ENCODE results near the gene EIF3C. TPM values are rescaled to one million over a fixed set of nuclear protein-coding genes. Genes with fewer than 3 reads are reported as not detected.
"Not testable (repeated sequence)": the region's sequence is repeated elsewhere in the genome, so short reads cannot be mapped to it uniquely, and the experiment has no call there.

Gene EIF3C
- 100 to 1,000 TPM in 10 of 12 donors, 10 to 100 TPM in 1, not detected in 1; 86.4 to 613 (median 309) TPM for polyA plus RNA-seq (ENCODE audit: insufficient read length in 12 of 12)
- long read RNA-seq, donor 1, transcript EIF3C-201 (21 exons, 3,145 nt): major isoform, 26 of 73 reads
- long read RNA-seq, donor 1, partial matches to known transcripts: 43 of 73 reads
- long read RNA-seq, donor 1, other reads (novel, unspliced or antisense): 0 of 73 reads
- long read RNA-seq, donor 2, transcript EIF3C-201 (21 exons, 3,145 nt): major isoform, 62 of 81 reads
- long read RNA-seq, donor 2, transcript EIF3C-211 (20 exons, 2,986 nt): minor isoform, 5 of 81 reads
- long read RNA-seq, donor 2, partial matches to known transcripts: 5 of 81 reads
- long read RNA-seq, donor 2, other reads (novel, unspliced or antisense): 5 of 81 reads
- long read RNA-seq, donor 3, transcript EIF3C-201 (21 exons, 3,145 nt): major isoform, 20 of 42 reads
- long read RNA-seq, donor 3, partial matches to known transcripts: 18 of 42 reads
- long read RNA-seq, donor 3, other reads (novel, unspliced or antisense): 0 of 42 reads
- long read RNA-seq, donor 4, transcript EIF3C-201 (21 exons, 3,145 nt): major isoform, 13 of 22 reads
- long read RNA-seq, donor 4, partial matches to known transcripts: 6 of 22 reads
- long read RNA-seq, donor 4, other reads (novel, unspliced or antisense): 0 of 22 reads
- long read RNA-seq, donor 5, transcript EIF3C-201 (21 exons, 3,145 nt): major isoform, 43 of 69 reads
- long read RNA-seq, donor 5, transcript EIF3C-211 (20 exons, 2,986 nt): minor isoform, 5 of 69 reads
- long read RNA-seq, donor 5, partial matches to known transcripts: 17 of 69 reads
- long read RNA-seq, donor 5, other reads (novel, unspliced or antisense): 0 of 69 reads
- long read RNA-seq, donor 6, transcript EIF3C-201 (21 exons, 3,145 nt): major isoform, 23 of 49 reads
- long read RNA-seq, donor 6, partial matches to known transcripts: 20 of 49 reads
- long read RNA-seq, donor 6, other reads (novel, unspliced or antisense): 0 of 49 reads
- long read RNA-seq, donor 7, transcript EIF3C-201 (21 exons, 3,145 nt): major isoform, 14 of 30 reads
- long read RNA-seq, donor 7, partial matches to known transcripts: 12 of 30 reads
- long read RNA-seq, donor 7, other reads (novel, unspliced or antisense): 0 of 30 reads
- long read RNA-seq, donor 8, transcript EIF3C-201 (21 exons, 3,145 nt): major isoform, 45 of 78 reads
- long read RNA-seq, donor 8, partial matches to known transcripts: 25 of 78 reads
- long read RNA-seq, donor 8, other reads (novel, unspliced or antisense): 0 of 78 reads
- long read RNA-seq, donor 9, transcript EIF3C-201 (21 exons, 3,145 nt): major isoform, 14 of 46 reads
- long read RNA-seq, donor 9, partial matches to known transcripts: 29 of 46 reads
- long read RNA-seq, donor 9, other reads (novel, unspliced or antisense): 0 of 46 reads
- long read RNA-seq, donor 10, transcript EIF3C-211 (20 exons, 2,986 nt): minor isoform, 6 of 108 reads
- long read RNA-seq, donor 10, transcript EIF3C-201 (21 exons, 3,145 nt): major isoform, 75 of 108 reads
- long read RNA-seq, donor 10, partial matches to known transcripts: 22 of 108 reads
- long read RNA-seq, donor 10, other reads (novel, unspliced or antisense): 0 of 108 reads
- long read RNA-seq, donor 11, transcript EIF3C-201 (21 exons, 3,145 nt): major isoform, 44 of 97 reads
- long read RNA-seq, donor 11, partial matches to known transcripts: 45 of 97 reads
- long read RNA-seq, donor 11, other reads (novel, unspliced or antisense): 0 of 97 reads

DNA sequence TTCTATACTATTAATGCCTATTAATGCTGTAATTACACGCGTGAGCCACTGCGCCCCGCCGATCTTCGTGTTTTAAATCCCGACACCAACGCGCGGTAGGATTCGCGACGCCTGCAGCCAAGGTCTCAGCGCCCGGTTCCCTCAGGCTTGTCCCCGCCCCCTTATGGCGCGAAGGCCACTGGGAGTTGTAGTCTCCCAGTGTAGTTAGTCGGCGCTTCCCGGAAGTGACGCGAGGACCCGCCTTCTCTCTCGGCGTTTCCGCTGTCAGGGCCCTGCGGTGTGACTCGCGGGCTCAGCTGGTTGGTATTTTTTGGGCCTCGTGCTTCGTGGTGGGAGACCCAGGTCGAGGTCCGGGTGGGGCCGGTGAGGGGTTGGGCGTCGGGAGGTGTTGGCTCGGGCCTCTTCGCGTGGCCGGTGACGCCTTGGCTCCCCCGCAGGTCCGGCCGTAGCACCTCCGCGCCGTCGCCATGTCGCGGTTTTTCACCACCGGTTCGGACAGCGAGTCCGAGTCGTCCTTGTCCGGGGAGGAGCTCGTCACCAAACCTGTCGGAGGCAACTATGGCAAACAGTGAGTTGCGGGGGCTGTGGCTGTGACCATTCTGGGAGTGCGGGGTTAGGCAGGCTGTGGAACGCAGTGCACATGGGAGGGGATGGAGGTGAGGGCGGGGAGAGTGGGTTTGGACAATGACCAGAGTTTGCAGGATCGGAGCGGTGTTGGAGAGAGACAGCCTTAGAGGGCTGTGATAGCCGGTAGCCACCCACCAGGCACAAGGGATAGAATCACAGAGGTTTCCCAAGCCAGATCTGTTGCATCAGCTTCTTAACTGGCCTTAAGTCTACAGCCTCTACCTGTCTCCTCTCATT, at the start of gene EIF3C:
Gene EIF3C (plus strand): TSS at position 245 of the 864 bp plus-strand sequence. CDS start 223 bp downstream, at position 468.
- not testable (repeated sequence) for DNase-seq

GRCh38 chr16:28666264-28666663, 45.0 kb upstream of the EIF3C start:
- not testable (repeated sequence) for DNase-seq

DNA sequence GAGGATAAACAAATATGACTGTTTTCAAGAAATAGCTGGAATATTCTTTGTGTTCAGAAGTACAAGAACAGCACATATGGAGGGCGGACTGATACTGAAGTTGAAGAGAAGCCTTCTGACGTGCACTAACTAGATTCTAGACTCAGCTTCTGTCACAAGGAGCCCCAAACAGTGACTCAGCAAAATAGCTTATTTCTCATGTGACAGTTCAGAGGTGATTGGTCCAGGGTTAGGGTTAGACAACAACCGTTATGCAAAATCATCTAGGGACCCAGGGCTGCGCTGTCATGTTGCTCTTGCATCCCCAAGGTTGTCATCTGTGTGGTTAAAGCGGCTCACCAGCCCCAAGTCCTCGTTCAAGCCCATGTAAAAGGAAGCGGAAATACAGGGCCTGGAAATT, 43.8 kb upstream of the EIF3C start:
- DNase-seq: not testable (repeated sequence)

GRCh38 chr16:28668199-28668598, 43.1 kb upstream of the EIF3C start:
- not testable (repeated sequence) for DNase-seq

DNA sequence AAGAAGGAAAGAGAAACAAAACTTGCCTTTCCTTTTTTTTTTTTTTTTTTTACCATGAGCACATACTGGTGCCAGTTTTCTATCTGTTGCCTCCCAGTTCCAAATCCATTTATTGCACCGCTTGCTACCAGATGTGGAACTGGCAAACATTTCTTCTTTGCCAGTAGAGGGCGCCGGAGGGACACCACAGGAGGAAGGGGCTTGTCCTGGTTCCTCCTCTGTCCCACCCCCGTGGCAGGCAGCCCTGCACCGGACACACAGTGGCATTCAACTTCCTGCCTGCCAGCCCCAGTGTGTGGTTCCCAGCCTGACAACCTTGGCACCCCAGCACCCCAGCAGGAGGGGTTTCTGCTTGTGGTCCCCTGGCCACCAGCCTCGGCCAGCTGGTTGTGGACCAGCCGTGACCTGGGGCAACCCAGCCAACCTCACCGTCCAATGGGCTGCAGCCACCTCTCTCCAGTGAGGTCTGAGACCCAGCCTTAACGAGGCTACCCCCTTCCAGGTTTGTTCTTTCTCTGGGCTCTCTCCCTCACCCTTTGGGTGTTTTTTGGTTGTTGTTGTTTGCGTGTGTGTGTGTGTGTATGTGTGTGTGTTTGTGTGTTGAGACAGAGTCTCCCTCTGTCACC, 22.8 kb upstream of the EIF3C start:
- DNase-seq: not testable (repeated sequence)

- DNase-seq: not testable (repeated sequence)
These were observed 21.8 kb upstream of the EIF3C start for GRCh38 chr16:28689425-28689824.

DNA sequence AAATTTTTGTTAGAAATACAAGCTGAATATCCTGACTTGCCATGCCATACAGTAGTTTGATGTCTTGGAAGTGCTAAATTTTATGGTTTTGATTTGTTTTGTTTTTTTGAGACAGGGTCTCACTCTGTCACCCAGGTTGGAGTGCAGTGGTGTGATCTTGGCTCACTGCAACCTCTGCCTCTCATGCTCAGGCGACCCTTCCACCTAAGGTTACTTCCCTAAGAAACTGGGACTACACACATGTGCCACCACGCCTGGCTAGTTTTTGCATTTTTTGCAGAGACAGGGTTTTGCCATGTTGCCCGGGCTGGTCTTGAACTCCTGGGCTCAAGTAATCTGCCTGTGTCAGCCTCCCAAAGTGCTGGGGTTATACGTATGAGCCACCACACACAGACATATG, 19.5 kb upstream of the EIF3C start:
- not testable (repeated sequence) for DNase-seq

GRCh38 chr16:28693257-28693950, 17.9 kb upstream of the EIF3C start:
- not testable (repeated sequence) for DNase-seq

DNA sequence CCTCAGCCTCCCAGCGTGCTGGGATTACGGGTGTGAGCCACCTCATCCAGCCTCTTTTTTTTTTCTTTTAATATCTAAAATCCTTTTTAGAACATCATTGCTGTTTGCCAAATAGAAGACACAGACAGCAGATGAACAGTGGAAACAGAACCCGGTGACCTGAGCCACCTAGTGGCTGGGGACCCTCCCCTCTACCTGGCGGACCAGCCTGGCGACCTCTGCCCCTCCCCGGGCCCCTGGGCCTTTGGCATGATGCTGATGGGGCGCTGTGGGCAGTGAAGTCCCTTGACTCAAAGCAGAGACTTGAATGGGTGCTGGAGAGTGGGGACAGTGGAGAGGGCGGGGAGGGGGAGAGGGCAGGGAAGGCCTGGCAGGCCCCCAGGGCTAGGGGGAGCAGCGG, 11.5 kb upstream of the EIF3C start:
- DNase-seq: not testable (repeated sequence)

DNA sequence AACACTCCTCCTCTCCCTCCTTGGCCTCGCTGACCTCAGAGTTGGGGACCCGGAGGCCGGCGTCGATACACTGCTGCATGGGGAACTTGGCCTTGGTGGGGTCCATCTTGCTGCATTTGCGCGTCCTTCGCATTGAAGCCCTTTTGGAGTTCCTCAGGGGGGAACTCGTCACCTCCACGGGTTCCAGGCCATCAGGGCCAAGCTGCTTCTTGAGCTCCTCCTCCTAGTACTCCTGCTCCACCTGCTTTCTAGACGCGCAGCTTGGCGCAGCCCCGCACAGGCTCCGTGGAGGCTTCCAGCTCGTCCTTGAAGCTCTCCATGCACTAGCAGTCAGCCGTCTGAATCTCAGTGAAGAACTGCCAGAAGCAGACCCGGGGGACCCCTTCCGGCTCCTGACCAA, 10.9 kb upstream of the EIF3C start:
- DNase-seq: not testable (repeated sequence)

- DNase-seq: not testable (repeated sequence)
These were observed 9.9 kb upstream of the EIF3C start for GRCh38 chr16:28701384-28701783.

DNA sequence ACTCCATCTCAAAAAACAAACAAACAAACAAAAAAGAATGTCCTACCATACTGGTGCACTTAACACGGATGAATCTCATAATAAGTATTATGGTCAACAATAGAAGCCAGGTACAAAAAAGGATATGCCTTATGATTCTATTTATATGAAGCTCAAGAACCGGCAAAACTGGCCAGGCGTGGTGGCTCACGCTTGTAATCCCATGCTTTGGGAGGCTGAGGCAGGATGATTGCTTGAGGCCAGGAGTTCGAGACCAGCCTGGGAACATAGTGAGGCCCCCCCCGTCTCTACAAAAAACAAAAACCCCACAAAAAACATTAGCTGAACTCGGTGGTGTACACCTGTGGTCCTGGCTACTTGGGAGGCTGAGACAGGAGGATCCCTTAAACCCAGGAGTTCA, 7.0 kb upstream of the EIF3C start:
- not testable (repeated sequence) for DNase-seq

DNA sequence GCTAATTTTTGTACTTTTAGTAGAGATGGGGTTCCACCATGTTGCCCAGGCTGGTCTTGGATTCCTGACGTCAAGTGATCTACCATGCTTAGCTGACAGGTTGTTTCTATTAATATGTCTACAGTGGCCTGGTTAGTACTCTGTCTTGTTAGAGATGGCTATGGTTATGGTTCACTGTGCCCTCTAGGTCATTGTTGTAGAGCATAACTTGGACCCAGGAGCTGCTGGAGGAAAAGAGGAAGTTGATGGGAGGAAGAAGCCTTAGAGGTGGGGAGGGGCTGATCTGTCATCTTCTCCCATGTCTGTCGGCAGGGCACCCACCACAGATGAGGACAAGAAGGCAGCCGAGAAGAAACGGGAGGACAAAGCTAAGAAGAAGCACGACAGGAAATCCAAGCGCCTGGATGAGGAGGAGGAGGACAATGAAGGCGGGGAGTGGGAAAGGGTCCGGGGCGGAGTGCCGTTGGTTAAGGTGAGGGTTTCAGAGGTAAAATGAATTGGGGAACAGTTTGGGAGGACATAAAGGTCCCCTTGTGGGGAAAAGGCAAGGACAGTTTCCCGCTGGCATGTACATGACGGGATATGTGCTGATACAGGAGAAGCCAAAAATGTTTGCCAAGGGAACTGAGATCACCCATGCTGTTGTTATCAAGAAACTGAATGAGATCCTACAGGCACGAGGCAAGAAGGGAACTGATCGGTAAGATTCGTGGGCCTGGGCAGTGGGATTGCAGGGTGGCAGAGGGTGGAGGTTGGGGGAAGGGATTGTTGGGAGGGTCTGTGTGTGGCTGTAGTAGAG, 11.8 kb downstream of the EIF3C start:
- not testable (repeated sequence) for DNase-seq

- DNase-seq: not testable (repeated sequence)
These were observed 20.0 kb downstream of the EIF3C start for GRCh38 chr16:28731253-28731652.

DNA sequence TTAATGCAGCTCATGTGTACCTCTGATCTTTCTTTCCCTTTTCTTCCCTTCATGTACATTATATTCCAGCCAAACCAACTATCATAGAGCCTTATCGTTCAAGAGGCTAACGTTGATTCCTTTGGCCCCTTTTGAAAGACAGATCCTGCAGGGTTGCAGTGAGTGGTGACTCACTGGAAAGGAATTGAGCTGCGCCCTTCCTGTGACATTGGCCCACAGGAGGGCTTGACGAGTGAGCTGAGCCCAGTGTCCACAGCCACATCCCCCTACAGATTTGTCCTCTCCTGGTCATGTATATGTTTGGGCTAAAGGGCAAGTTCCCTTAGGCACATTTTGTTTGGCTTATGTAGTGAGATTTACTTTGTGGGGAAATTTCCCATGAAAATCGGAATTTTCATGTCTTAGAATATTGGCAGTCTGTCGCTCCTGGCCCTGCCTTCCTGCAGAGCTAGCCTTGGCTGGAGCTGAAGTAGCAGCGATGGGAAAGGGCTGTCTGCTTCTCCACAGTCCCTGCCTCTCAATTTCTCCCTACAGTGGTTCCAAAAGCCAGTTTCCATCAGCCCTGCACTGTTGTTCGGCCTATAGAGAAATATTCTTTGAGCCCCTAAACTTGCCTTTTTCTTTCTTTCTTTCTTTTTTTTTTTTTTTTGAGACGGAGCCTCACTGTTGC, 21.3 kb downstream of the EIF3C start:
- not testable (repeated sequence) for DNase-seq

DNA sequence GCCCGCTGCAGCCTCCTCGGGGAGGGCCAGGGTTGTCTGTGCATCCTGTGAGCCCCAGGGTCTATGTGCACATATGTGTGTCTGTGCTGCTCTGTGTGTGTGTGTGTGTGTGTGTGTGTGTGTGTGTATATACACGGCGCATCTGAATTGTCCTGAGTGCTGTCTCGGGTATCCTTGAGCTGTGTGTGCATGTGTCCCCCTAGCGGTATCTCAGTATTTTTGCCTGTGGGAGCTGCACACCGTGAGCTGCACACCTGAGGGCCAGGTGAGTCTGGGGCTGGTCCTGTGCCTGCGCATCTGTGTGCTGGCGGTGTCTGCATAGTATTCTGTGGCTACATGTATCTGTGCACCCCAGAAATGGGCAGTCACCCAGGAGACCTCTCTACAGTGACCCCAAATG, 28.5 kb downstream of the EIF3C start:
- not testable (repeated sequence) for DNase-seq

GRCh38 chr16:28740631-28741030, 29.4 kb downstream of the EIF3C start:
- DNase-seq: not testable (repeated sequence)
